GM23248 (cell line): Measurements from ENCODE around the gene KIF6.

Source experiments
- EZH2 ChIP-seq: fragments of 200-600 bp; sonication (generic); IDR thresholded peaks from 2 replicates; pipeline ENCODE4 v1.6.1; 2018; ENCODE audit warnings: antibody characterized with exemption, mild to moderate bottlenecking; ENCODE audit not compliant: insufficient read depth, poor library complexity, severe bottlenecking
- EZH2phosphoT487 ChIP-seq: fragments of 200-600 bp; sonication (generic); IDR thresholded peaks from 2 replicates; pipeline ENCODE4 v1.6.1; 2018; ENCODE audit warnings: antibody characterized with exemption, moderate library complexity, mild to moderate bottlenecking, low read depth; ENCODE audit not compliant: insufficient read depth

- TF ChIP-seq EZH2phosphoT487: no peak
- no peak for TF ChIP-seq EZH2
These were observed 359.7 kb downstream of the KIF6 start for GRCh38 chr6:39365281-39366074.
